AG09309 (cell line): ENCODE measurements around the gene TSPYL6.
A peak's percentile ranks its signal among the peaks of the same experiment; 100 is the strongest.

Experiments
- DNase-seq: peaks from one replicate; pipeline ENCODE4 v3.0.0-alpha.2; 2010; ENCODE audit warnings: low read depth
- H3K4me3 ChIP-seq: 2 replicates; pipeline ENCODE4 v1.5.1; 2011; ENCODE audit warnings: mild to moderate bottlenecking, low read depth, low read length, moderate library complexity; ENCODE audit not compliant: control insufficient read depth
- TF ChIP-seq, protein P1 (sequence below): IDR thresholded peaks from 2 replicates; pipeline ENCODE4 v1.5.1; 2011; ENCODE audit warnings: mild to moderate bottlenecking, low read depth, low read length, inconsistent platforms; ENCODE audit not compliant: insufficient read depth, control insufficient read depth; ENCODE audit errors: missing control alignments

Gene TSPYL6

DNA sequence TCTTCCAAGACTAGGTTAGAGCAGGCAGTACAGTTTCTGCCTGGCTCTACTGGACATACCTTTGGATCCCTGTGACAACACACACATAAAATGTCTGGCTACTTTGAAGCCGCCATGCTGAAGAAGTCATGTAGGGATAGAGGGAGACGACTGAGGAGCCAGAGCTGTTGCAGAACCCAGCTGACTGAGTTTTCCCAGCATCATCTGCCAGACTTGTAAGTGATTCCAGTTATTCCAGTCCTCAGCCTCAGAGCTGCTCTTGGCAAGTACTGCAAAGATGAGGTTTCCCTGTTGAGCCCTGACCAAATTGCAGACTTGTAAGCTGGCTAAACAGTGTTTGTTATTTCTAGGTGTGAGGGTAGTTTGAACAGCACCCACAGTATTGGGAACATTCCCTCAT is 31.5 kb upstream of the TSPYL6 start:
- TF ChIP-seq, protein P1, sequence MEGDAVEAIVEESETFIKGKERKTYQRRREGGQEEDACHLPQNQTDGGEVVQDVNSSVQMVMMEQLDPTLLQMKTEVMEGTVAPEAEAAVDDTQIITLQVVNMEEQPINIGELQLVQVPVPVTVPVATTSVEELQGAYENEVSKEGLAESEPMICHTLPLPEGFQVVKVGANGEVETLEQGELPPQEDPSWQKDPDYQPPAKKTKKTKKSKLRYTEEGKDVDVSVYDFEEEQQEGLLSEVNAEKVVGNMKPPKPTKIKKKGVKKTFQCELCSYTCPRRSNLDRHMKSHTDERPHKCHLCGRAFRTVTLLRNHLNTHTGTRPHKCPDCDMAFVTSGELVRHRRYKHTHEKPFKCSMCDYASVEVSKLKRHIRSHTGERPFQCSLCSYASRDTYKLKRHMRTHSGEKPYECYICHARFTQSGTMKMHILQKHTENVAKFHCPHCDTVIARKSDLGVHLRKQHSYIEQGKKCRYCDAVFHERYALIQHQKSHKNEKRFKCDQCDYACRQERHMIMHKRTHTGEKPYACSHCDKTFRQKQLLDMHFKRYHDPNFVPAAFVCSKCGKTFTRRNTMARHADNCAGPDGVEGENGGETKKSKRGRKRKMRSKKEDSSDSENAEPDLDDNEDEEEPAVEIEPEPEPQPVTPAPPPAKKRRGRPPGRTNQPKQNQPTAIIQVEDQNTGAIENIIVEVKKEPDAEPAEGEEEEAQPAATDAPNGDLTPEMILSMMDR: no peak
- DNase-seq: no peak
- no peak overlapping the region for H3K4me3 ChIP-seq

DNA sequence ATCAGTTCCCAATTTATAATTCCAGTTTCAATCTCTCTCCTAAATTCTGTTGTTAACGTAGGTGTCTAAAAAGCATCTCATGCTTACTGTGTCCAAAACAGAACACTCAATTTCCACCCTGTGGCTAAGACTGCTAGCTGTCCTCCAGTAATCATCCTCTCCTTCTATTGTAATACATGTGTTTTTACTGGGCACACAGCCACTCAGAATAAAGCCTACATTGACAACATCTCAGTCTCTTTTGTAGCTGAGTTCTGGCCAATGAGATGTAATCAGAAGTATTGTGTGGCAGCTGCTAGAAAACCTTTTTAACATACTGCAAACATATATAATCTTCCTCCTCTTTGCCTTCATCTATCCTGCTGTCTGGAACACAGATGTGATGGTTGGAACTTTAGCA is 29.4 kb upstream of the TSPYL6 start:
- TF ChIP-seq, protein P1: no peak
- no peak overlapping the region for H3K4me3 ChIP-seq
- no peak for DNase-seq

DNA sequence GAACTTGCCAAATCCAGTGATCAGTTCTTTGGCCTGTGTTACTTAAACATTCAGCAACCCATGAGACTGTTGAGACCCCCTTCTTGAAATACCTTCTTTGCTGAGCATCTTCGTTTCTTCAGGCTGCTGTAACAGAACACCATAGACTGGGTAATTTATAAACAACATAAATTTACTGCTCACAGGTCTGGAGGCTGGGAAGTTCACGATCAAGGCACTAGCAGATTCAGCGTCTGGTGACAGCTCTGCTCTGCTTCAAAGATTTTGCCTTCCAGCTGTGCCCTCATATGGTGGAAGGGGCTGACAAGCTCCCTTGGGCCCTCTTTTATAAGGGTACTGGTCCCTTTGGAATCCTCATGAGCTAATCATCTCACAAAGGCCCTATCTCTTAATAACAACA is 28.8 kb upstream of the TSPYL6 start:
- TF ChIP-seq, protein P1: no peak
- no peak overlapping the region for H3K4me3 ChIP-seq
- DNase-seq: no peak

DNA sequence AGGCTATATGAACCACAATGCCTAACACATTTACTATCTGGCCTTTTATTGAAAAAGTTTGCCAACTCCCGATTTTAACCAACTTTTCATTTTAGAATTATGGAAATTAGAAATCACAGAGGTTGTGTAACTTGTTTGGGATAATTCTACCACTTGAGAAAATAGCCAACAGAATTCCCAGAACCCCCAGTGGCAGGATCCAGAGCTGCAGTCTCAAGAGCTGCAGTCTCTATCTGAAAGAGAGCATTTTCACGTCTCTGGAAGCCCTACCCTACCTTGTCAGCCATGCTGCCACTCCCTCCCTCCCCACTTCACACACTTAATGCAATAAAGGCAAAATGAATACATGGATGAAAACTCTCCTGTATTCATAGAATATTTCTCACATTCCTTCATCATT is 23.4 kb upstream of the TSPYL6 start:
- DNase-seq: no peak
- no peak overlapping the region for H3K4me3 ChIP-seq
- TF ChIP-seq, protein P1: peak; percentile 30

DNA sequence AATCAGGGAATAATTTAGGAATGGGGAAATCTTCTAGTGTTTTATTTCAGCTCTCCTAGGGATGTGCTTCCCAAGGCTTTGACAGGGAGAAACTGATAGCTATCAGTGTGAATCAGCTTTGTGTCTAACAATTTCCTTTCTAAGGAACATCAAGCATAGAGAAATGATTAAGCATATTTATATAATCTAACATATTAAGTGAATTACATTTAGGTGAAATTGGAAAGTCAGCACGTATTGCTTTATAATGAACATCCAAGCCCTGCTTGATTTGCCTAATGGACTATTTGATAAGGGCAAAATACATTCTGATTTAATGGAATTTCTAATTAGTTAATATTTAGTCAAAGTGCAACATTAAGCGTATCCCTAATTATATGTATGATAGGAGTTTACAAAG is 19.5 kb upstream of the TSPYL6 start:
- no peak for DNase-seq
- TF ChIP-seq, protein P1: no peak
- H3K4me3 ChIP-seq: no peak overlapping the region

DNA sequence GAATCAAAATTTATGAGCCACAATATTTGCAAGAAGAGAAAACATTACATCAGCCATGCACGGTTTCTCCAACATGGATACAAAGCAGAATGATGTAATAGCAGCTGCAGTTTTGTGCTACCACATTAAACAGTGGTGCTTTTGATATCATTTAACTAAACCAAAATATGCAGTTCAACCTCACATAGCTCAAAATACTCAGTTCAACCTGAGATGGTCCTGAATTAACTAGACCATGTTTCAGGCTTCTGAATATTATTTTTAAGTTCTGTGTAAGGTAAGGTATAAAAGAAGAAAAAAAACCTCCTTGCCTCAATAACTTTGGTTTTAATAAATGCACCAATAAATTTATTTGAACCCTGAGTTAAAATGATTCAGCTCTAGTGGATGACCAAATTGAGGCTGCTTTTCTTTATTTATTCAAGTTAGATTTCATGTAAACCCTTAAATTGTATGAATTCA is 18.8 kb upstream of the TSPYL6 start:
- H3K4me3 ChIP-seq: no peak overlapping the region
- peak; percentile 72 for DNase-seq
- TF ChIP-seq, protein P1: no peak
